GM19438 (cell line): ENCODE measurements around the gene RNF19B.

Experiments
- ATAC-seq: cut with Tn5 transposase; IDR thresholded peaks from one replicate; pipeline ENCODE4 v1.9.1; 2021; ENCODE audit warnings: low read depth; ENCODE audit not compliant: unreplicated experiment

The RNF19B gene, protein sequence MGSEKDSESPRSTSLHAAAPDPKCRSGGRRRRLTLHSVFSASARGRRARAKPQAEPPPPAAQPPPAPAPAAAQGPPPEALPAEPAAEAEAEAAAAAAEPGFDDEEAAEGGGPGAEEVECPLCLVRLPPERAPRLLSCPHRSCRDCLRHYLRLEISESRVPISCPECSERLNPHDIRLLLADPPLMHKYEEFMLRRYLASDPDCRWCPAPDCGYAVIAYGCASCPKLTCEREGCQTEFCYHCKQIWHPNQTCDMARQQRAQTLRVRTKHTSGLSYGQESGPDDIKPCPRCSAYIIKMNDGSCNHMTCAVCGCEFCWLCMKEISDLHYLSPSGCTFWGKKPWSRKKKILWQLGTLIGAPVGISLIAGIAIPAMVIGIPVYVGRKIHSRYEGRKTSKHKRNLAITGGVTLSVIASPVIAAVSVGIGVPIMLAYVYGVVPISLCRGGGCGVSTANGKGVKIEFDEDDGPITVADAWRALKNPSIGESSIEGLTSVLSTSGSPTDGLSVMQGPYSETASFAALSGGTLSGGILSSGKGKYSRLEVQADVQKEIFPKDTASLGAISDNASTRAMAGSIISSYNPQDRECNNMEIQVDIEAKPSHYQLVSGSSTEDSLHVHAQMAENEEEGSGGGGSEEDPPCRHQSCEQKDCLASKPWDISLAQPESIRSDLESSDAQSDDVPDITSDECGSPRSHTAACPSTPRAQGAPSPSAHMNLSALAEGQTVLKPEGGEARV

DNA sequence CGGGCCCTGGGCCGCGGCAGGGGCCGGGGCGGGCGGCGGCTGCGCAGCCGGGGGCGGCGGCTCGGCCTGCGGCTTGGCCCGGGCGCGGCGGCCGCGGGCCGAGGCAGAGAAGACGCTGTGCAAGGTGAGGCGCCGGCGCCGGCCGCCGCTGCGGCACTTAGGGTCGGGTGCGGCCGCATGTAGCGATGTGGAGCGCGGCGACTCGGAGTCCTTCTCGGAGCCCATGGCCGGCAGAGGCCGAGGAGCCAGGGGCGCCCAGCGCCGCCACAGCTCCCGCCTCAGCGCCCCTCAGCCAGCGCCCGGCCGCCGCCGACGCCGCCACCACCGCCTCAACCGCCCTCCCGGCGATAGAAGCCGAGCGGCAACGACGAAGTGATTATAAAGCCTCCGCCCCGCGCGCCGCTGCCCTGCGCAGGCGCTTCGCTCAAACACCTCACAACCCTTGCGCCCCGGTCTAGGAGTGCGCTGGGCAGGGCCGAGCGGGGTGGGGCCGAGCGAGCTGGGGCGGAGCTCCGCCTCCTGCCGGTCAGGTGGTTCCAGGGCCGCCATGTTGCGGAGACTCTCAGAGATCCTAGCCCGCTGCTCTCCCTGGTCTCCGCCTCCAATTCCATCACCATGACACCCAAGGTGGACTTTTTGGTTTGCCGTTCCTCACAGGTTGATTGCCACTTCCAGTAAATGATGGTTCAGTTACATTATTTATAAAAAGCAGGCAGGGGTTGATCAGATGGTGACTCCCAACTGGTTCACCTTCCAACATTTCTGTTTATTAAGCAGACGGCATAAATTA, at the start of gene RNF19B:
Gene RNF19B (minus strand): TSS at position 349 of the 790 bp plus-strand sequence. CDS start 124 bp downstream, at position 225.
- peak; percentile 72 for ATAC-seq

DNA sequence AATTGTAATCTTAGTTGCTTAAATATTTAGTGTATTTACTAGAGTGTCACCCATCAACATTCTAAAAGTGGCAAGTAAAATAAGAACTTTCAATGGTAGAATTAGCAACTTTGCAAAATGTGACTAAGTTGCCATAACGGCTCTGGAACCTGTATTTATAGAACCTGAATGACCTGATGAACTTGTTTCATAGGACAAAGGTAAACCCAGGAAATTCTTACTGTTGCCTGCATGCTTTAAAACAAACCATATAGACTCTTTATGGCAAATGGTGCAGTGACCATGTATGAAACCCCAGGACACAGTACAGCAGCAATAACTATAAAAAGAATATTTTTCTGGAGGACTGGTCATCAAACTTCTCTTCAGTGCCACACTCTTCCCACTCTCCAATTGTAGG, 49.2 kb upstream of the RNF19B start:
- ATAC-seq = no peak

DNA sequence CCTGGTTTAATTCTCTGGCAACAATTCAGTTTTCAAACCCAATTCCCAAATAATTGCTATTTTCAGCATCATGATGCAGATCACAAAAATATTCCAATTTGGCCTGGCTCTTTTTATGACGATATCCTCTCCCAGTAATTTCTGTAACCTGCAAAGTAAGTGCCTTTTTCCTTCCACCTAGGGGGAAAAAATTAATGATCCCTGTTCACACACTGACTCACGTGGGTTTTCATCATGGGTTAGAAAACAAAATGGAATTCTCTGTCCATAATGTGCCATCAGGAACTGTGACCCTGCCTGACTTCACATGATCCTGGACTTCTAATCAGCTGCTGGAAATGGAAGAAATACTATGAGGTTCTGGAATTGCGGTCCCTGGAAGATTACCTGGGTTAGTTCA, 47.6 kb upstream of the RNF19B start:
- ATAC-seq = no peak

DNA sequence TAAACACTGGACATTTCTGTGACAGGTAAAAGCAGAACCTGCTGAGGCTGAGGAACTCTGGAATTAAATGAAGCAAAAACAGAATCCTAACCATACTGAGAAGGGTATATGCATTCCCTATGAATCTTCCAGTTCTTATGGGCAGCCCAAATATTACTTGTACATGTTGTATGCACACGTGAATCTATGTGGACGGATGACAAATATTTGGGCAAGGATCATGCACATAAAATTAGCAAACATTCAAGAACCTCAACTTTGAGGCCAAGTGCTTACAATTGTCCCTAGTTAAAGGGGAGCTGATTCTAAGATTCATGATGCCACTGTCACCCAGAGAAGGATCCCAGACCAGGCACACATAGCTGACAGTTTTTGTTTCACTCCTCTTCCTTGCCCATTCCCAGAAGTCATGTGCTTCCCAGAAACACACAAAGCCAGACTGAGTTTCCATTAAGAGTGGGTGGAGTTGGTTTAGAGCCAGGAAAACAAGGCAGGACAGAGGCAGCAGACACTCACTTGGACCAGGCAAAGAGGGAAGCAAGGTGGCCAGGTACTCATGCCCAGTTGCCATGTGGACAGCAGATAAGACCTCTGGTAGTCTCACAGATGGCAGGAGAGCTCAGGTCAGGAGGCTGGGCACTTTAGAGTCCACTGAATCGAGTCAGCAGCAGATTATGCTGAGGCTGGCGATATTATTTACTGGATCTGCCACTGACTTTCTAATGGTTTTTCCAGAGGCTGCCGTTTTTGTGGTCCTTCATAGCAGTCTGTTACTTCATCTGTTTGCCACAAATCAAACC, 46.5 kb upstream of the RNF19B start:
- no peak for ATAC-seq

DNA sequence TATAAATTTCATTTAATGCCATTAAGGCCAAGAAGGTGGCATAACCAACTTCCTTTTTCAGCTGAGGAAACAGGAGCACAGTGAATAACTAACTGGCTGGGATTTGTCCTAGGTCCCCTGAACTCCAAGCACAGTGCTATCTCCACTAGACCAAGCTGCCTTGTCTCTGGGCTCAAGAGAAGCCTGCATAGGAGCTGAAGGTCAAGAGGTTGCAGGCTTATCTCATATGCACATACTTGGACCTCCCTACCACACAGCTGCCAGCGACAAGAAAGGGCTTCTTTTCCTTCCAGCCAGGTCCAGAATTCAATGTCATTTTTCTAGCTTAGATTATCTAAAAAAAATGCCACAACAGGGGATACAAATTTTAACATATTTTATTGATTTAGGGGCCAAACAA, 45.0 kb upstream of the RNF19B start:
- ATAC-seq = no peak

DNA sequence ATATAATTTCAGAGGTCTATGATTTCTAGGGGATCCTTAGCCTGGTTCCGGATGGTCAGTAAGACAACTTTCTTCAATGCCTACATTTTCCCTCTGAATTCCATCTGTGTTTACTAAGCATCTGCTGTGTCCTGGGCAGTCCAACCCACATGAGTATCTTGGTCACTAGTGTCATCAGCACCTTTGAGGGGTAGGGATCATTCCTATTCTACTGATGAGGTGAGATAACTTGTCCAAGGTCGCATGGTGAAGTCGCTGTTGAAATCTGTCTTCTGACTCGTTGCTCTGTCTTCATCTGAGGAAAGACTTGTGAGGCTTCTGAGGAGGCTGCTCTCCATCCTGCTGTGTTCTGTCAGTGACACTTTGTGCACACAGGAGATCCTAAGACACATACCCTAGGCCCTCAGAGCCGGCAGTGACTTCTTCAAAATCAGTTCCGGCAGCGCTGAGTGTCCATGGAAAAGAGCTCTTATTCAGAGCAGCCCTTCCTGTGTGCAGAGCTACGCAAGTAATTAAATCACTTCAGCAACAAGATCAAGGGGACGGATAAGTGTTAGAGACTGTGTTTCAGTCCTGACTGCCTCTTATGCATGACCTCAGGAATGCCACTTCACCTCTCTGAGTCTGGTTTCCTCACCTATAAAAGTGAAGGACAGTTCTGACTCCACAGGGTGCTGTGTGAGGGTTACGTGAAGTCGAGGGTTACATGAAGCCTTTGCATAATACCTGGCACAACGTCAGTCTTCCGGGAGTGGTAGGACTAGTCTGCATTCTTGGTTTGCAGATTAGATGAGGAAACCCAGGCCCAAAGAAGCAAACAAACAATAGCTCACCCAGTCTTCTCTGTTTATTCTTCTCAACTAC, 43.7 kb upstream of the RNF19B start:
- no peak for ATAC-seq

DNA sequence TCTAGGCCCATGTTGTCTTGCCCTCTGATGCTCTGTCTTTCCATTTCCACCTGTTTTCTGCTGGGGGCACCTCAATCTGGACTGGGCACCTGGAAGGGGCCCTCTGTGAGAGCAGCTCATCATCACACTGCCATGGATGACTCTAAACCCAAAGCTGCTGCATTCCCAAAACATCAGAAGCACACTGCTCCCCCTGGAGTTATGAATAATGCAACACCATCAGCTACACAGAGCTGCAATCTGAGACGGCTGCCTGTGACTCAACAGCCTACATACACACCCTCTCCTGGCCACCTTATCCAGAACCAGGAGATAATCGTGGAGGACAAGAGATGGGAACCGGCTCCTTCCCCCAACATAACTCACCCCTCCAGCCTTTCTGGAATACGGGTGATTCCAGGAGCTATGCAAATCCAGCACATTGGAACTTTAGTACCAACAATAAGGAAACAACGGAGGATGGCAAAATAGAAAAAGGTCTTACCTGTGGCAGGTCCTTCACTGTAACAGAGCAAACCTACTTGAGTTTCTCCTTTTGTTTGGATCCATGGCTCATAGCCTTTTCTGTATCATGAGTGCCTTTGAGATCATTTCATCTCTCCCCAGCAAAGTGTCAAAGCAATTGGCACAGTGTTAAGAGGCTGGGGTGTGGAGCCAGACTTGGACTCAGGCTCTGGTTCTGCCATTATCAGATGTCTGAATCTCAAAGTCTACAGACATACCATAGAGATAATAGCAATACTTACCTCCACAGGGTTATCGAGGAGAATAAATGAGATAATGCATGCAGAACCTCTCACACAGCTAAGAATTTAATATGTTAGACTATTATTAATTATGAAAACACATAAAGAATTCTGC, 42.8 kb upstream of the RNF19B start:
- ATAC-seq = no peak

DNA sequence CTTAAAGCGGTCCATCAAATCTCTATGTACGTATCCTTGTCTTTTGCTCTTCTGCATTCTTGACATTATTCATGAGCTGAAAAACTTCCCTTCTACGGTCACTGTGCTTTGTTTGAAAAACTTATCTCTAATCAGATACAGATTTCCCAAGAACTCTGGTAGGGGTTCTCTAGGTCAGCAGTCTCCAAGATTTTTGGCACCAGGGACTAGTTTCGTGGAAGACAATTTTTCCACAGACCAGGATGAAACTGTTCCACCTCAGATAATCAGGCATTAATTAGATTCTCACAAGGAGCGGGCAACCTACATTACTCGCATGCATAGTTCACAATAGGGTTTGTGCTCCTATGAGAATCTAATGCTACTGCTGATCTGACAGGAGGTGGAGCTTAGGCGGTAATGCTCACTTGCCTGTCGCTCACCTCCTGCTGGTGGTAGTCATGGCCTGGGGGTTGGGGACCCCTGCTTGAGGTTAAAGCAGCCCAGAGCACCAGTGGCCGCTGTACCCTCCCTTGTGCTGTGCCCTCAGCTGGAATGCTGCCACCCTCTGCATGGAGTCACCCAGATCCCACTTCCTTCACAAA, 41.3 kb upstream of the RNF19B start:
- no peak for ATAC-seq

DNA sequence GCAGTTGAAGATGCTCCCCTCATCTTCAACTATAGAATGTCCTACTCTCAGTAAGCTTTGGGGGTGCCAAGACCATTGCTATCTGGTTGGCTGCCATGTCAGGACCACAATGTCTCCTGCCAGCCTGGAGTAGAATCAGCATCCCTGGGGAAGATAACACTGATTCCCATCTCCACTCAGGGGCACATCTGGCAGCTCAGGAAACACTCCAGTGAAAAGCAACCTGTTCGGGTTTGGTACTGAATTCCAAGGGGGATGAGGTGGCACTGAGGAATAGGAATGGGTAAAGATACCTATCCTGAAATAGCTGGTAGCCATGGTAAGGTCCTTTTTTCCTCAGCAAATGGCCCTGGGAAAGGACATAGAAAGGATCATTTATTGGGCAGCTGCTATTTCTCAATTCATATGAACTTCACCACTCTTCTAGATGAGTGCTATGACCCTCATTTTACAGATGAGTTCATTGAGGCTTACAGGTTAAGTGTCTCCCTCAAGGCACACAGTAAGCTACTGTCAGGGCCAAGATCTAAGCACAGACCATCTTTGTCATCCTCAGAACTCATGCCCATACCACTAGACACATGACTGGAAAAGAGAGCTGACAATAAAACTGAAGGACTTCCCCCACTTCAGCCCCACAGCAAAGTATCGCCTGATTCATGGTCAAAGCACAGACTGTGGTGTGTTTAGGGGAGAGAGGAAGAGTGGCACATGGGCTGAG, 40.7 kb upstream of the RNF19B start:
- ATAC-seq = no peak

DNA sequence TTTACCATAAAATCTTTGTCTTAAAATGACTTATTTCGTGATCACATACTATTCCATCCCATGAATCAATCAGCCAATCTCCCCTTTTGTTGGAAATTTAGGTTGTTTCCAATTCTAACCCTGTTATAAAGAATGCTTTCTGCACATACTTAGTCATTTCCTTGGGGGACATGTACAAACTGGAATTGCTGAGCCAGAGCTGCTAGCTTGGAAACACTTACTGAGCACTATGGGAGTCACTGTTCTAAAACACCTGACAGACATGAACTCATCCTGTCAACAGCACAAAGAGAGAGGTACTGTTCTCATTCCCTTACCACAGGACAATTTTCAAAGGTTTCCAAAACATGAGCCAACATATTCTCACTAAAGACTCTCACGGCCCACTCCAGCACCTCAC, 40.0 kb upstream of the RNF19B start:
- ATAC-seq = no peak

DNA sequence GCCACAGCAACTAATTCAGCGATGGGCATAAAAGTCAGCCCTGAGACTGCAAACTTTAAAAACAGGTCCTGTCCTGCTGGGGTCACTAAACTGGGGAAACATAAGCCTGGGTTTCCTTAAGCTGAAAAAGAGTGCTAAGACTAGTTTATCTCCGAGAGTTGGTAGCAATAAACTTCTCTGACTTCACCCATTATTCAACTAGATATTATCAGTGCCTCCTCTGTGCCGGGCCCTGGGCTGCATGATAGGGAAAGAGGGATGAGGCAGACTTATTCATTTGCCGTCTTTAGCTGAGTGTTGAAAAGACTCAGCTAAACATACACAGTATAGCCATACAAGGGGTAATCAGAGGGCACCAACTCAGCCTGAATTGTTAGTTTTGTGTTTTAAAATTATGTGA, 39.0 kb upstream of the RNF19B start:
- ATAC-seq = no peak

DNA sequence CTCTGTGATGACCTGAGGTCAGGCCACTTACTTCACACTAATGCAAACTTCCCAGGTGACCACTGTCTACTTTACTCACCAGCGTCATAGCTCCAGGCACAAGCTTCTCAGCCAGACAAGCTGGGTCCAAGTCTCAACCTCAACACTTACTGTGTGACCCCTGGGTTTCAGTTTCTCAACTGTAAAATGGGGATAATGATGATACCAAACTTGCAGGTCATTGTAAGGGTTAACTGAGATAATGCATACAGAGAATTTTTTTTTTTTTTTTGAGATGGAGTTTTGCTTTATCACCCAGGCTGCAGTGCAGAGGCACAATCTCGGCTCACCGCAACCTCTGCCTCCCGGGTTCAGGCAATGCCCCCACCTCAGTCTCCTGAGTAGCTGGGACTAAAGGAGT, 37.4 kb upstream of the RNF19B start:
- ATAC-seq = no peak

DNA sequence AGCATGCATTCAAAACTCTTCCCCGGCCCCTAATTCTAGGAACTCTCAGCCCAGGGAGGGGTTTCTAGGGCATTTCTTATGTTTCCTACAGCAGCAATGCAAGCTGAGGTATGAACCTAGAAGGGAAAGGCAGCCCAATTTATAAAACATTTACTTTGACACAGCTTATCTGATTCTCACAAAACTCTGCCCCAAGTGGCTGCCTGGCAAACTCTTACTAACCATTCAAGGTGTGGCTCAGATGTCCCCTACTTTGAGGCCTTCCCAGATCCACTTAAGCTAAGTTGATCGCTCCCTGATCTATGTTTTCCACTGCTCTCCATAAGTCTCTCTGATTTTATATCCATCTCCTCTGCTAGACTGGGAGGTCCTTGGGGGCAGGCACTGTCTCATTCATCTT, 36.7 kb upstream of the RNF19B start:
- no peak for ATAC-seq

DNA sequence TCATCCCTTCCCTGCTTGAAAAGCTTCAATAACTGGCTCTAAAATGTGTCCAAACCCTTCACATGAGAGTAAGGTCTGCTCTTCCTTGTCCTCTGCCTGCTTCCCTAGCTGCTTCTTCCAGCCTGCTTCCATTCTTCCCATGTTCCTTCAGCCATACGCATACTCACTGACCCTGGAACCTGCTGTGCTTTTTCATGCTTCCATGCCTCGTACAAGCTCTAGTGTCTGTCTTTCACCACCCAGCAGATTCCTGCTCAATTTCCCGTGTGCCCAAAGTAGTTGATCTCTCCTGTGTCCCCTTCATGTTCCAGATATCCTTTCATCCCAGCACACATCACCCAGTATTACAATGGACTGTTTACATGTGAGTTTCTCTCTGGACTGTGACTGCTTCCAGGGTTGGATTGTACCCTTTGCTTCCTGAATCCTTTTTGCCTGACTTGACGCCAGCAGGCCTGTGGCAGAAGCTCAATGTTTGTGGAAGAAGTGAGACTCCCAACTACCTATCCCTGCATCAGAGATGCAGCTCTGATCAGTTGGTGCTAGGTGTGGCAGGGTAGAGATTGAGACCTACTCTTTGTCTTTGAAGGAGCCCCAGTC, 35.9 kb upstream of the RNF19B start:
- no peak for ATAC-seq

DNA sequence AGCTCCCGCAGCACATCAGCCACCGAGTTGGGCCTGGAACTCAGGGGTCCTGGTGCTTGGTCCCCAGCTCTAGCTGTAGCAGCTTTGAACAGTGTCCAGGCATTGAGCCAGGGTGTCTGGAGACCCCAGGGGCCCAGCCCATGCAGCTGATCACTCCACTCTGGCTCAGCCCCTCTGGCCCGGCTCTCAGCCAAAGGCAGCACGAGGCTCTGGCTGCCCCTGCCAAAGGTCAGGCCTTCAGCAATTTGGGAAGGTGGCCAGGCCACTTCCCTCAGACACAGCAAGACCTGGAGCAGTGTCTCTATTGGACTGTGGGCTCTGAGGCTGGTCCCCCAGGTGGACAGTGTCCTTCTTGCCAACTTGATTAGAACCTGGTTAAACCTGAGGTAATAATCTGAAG, 34.4 kb upstream of the RNF19B start:
- ATAC-seq = no peak

DNA sequence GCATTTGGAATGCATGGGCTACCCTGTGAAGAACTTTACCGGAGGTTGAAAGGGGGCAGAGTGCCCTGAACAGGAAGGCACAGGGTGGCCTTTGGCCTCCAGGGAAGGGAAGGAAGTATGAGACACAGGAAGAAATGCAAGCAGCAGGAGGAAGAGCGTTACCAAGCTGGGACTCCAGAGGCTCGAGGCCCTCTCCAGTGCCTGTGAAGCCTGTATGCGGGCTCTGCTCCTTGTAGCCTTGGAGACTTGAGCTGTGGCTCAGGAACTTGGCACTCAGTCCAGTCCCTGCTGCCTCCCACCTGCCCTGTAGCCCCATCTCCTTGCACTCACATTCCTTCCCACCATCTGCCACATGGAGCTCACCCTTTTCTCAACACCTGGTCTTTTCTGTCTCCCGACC, 33.5 kb upstream of the RNF19B start:
- no peak for ATAC-seq

DNA sequence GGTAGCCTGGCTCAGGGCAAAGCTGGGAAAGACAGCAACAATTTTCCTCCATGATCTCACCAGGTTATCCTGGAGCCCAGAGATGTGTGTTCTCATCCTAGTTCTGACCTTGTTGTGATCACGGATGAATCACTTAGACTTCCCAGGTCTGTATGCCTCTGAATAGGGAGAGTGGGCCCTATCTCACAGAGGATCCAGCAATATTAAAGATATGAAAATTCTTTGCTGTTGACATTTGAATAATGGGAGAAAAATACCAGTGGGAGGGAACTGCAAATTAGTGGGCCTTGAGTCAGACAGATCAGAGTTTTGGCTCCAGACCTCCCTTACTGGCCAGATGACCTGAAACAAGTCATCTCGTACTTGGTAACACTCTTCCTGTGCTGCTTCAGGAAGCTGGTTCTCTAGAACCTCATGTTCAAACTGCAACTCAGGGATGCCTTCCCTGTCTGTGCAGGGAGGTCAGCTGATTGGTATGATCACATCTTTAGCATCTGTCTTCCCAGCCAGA, 32.8 kb upstream of the RNF19B start:
- ATAC-seq = no peak
